GM21390 (cell line): ENCODE results near the gene PAPPA.

Experiments
- ATAC-seq: cut with Tn5 transposase; IDR thresholded peaks from one replicate; pipeline ENCODE4 v1.9.1; 2021; ENCODE audit not compliant: unreplicated experiment

Gene PAPPA

DNA sequence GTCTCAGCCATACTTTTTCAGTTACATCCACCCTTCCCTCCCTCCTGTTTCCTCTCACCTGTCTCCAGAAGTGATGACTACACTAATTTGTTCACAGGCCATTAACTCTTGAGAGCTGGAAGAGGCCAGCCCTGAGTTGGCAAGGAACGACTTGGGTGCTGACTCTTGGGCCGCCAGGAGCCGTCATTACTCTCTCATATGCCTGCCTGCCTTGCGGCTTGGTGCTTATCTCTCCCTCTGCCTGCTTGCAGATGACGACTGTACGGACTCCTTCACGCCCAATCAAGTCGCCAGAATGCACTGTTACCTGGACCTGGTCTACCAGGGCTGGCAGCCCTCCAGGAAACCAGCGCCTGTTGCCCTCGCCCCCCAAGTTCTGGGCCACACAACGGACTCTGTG, 66.1 kb downstream of the PAPPA start:
- no peak for ATAC-seq

DNA sequence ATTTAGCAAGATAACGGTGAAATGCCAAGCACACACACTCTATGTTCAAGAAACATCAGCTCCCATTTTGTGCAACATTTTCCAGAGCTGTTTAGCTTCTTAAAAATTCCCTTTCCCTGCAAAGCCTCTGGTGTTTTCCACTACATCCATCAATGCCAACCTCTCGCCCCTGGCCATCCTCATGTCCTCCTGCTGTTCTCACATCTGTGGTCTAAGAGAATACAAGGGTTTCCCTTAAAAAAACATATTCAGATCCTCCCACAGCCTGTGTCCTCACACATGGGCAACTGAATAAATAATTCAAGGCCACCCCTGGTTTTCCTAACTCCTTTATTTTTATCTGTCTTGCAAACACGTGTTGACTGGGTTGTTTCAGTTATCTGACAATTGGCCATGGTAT, 70.3 kb downstream of the PAPPA start:
- ATAC-seq = no peak

DNA sequence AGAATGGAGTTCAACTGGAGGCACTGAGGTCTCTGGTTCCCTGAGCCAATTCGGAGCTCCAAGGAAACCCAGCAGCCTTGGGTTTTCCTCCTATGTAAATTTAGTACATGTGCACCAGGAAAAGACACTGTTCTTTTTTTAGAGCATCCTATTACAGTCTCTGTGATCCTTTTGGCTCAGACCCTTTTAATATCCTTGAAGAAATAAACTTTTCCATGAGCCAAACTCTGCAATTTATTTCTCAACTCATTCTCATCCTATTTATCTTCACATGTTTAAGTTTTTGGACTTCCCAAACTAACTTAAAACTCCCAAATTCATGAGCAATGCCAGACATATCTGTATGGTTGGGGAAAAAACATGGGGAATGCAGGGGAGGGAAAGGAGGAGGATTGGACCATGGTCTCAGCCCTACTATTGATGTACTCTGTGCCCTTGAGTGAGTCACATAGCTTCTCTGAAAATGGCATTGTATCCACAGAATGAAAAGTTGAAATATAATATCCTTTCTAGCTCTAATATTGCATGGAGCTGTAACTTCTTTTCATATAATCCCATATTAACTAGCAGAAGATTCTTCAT, 76.6 kb downstream of the PAPPA start:
- ATAC-seq = no peak

DNA sequence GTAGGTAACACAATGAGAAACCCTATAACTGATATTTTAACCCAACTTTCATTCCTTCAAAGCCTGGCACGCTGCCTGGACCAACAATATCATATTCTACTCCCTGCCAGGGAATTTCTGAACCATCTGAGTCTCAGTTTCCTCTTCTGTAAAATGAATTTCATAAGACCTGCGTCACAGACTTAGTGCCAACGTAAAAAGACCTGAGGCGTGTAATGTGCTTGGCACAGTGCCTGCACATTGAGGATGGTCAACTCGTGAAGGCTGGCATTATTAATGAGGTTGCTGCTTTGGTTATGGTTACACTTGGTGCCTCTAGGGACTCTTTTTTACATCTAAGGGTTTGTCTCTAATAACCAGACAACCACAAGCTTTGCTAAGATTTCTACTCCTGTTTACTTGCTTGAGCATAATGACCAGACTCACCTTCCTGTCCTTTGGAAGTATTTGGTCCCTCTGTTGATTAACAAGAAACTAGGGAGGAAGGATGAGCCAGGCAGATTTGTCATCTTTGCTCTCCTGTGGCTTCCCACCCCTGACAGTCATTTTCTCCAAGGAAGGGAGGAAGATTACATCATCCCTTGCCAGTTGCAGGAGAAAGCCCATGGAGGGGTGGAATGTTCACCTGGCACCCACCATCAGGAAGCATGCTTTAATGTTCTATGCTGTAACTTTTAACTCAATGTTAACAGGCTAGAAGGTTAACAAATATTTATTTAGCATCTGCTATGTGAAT, 79.0 kb downstream of the PAPPA start:
- no peak for ATAC-seq

DNA sequence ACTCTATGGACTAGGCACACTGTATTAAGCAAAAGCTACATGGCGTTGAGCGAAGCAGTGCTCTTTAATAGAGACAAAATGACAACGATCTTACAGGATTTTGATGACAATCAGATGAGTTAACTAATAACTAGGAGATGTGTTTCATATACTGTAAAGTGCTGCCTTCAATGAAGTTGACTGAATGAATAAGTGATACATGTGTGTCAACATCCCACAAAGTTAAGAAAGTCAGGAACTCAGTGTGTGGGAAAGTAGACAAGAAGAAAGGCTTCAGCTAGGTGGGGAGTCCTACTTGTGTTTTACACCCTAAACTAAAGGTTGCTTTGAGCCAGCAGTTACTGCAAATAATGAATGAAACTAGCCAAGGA, 79.6 kb downstream of the PAPPA start:
- ATAC-seq = no peak

DNA sequence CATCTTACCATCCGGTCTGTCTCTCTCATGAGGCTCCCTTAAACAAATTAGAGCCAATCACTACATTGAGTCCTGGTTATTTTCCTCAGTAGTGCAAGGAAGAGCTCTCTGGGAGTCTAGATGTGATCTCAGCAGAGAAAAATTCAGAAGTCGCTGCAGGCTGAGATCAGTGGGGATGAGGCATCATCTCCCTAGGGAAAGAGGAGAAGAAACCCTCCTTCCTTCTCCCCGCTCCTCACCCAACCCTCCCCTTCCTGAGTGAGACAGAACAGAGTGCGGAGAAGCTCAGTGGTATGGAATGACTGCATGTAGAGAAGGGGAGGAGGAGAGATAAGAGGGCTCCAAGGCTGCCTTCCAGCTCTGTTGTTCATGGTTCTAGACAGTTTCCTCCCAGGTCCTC, 80.5 kb downstream of the PAPPA start:
- ATAC-seq = no peak

DNA sequence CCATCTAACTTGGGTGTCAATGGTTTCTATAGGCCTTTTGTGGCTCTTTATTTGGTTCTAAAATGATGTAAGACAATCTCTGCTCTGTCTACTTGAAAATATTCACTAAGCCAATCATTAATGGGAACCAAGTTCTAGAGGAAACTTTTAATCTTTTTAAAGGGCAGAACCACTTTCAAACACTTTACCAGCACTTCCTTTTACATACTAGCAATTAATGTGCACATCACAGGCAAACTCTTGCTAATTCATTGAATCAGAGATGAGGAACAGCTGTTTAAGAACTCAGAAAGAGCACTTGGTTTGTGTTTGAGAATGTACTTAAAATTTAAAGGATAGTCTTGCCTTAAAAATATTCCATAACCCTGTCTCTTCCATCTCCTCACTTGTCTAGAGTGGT, 83.4 kb downstream of the PAPPA start:
- ATAC-seq = no peak

DNA sequence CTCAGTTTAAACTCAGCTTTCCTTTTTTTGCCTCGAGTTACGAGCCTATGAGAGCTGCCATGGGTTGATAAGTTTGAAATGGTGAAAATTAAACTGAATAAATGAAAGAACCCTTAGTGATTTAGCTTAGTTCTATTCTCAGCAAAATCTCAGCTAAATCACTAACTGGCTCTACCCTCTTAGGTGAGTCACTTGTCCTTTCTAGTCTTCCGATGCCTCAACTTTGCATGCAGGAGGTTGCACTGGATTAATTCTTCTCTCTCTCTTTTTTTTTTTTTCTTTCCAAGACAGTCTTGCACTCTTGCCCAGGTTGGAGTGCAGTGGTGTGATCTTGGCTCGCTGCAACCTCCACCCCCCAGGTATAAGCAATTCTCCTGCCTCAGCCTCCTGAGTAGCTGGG, 83.9 kb downstream of the PAPPA start:
- ATAC-seq = no peak

DNA sequence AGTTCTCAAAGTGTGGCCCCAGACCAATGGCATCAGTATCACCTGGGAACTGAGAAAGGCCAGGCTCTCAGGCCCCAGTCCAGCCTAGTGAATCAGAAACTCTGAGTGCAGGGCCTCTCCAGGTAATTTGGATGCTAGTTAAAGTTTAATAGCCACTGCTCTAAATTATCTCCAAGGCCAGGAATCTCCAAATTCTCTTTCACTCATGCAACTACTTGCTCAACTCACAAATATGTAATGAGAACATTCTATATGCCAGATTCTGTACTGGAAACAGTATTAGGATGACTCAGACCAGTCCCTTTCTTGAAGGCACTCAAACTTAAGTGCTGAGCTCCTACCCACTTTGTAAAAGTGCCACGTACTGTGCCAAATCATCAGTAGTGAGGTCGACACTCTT, 84.6 kb downstream of the PAPPA start:
- no peak for ATAC-seq

DNA sequence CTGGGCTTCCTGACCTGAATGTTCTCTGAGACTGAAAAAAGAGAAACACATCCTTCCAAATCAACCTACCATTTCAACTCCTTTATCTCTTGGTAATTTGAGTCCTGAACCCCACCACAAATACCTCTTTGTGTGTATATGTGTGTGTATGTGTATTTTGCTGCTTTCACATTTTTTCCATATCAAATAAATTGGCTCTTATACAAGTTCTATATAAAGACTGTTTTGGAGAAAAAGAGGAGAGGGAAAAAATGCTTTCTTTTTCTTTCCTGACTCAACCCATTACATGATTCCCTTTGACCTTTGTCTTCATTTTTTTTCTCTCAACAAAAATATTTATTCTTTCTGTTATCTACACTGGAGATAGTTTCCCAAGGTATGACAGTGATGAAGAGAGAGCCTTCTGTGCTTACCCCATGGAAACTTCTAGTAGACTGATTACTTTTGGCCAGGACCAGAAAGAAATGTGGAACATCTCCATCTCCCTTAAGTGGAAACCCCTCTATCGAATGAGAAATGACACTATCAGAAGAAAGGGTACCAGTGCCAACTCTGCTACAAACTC, 85.3 kb downstream of the PAPPA start:
- no peak for ATAC-seq

DNA sequence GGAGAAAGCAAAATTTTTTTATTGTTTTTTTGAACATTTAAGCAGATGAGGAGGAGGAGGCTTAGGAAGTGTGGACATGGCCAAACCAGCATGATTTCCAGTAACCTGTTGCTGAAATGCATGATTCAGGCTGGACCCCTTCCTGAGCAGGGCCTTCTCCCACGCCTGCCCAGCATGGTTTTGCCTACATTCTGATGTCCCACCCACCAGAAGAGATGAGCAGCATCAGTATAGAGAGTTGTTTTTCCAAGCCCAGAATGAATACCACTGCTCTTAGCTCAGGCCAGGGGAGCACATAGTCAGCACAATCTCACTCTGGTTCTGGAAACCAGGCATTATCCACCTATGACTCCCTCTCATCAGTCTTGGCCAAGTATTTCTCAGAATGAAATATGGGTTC, 90.1 kb downstream of the PAPPA start:
- ATAC-seq = no peak

DNA sequence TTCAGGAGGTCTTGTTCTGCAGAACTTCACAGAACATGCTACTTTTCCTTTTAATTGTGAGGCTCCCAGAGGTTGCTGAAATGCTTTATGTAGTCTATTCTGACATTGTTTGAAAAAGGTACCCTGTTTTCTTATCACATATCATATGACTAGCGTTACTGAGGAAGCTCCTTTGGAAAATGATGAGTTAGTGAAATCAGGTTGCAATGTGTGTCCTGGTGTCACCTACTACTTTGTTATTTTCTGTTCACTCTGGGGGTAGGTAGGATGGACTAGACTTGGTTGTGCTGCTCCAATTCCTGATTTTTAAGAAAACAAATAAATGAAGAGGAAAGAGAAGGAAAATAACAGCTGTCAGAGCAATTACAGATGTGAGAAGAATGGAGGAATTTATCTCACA, 93.7 kb downstream of the PAPPA start:
- ATAC-seq = no peak

DNA sequence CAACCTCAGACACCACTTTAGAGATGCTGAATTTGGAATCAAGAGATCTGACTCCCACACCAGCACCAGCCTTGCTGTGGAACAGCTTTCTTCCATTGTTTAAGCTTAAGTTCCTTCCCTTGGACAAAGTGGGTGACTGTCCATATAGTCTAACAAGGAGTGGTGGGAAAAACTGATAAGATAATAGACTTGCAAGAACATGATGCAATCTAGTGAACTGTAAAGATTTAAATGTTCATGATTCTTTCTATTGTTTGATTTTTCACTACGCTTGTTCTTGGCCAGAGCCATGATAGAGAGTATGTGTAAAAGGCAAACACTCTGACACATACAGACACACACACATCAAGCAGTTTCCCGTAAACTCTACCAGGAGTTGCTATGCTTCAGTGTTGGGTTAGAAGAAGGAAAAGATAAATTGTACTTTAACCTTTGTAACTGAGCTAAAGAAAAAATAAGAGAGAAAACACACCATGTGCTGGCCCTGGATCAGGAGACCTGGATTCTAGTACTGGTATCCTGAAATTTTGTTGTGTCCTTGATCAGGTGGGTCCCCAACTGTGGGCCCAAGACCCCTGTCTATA, 94.3 kb downstream of the PAPPA start:
- ATAC-seq = no peak

DNA sequence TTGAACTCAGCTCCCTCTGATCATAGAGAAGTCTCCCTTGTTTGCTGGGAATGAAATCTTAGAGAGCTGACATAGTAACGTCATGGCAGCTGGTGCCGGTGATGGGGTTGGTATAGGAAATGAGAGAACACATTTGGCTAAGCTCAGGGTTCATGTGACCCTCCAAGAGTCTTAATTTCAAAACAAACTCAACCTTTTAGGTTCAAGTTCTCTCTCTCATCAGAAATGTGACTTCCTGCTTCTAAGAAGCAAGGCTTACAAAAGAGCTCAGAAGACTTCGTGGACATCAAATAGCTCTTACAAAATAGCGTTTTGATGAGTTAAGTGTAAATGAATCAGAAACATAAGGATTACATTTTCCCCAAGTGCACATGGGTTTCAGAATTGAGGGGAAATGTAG, 97.3 kb downstream of the PAPPA start:
- ATAC-seq = no peak

DNA sequence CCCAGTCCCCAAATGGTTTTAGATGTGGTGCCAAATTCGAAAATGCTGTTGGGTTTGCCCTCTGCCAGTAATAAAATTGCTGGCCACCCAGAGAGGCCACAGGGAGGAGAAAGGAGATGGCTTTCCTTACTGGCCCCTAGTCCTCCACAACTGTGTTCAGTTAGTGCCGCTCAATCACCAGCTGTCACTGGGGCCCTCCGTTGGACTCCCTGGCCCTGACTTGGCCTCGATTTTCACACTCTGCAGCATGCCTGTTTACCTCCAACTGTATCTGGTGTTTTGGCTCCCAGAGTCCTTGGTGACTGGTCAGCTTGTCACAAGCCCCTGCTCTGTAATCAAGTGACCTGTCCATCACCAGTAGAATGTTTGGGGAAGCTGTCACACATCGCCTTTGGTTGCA, 97.8 kb downstream of the PAPPA start:
- ATAC-seq = no peak

DNA sequence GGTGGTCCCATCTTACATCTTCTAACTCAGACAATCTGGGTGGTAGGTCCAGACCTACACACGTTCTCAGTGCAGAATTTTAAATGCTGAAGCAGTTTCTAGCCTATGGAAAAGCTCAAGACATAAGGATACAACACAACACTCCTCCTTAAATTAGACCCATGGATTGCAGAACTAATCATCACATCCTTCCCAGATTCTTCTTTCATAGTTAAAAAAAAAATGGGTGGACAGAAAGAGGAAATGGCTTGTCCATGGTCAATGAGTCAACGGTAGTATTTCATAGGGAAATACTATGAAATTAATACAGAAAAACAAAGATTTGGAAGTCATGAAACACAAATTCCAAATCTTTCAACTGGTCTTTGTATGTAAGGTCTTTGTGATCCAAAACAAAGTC, 106.9 kb downstream of the PAPPA start:
- no peak for ATAC-seq

DNA sequence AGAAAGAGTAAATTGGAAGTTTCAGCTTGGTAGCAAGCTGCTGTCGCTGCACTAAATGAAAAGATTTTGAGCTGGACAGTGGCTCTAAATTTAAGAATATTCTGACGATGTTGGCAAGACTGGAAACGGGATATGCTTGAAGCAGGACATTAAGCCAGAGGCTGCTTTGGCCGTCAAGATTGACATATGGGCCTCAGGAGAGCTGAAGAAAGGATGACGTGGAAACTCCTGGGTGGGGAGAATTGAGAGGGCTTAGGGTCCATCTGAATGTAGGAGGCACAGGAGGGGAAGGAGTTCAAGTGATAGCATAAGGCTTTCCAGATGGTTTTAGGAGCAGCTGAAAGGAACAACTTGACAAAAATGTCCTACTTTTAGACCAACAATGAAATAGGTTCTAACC, 108.9 kb downstream of the PAPPA start:
- ATAC-seq = no peak

DNA sequence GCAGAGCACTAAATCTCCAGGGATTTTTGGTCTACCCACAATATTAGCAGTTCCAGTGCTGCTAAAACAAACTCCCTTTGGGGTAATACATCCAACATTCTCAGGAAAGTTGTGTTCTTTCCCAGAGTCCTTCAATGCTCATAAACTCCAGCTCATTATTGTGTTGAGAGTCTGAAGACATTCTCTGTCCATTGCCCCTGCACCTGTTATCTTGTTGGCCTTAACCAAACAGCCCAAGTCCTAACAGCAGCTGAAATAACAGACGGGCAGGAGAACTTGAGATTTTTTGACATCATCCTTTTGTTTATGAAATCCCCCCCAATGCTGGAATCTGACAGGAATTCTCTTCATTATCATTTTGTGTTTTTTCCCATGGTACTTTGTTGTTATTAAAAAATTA, 110.8 kb downstream of the PAPPA start:
- no peak for ATAC-seq

DNA sequence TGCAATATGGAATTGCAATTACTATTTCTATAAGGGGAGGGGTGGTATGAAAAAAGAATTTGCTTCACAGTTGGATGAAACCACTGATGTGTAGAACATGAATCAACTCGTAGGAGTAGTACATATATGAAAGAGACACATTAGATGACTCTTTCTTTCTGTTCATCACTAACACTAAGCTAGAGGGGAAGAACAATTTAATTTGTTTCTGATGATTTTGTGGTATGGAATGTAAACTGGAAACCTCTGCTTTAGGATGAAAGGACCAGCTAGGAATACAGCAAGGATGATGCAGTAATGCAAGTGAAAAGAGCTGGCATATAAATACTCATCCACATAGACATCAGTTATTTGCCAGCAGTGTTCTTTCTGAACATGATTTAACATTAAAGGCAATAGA, 113.4 kb downstream of the PAPPA start:
- no peak for ATAC-seq

DNA sequence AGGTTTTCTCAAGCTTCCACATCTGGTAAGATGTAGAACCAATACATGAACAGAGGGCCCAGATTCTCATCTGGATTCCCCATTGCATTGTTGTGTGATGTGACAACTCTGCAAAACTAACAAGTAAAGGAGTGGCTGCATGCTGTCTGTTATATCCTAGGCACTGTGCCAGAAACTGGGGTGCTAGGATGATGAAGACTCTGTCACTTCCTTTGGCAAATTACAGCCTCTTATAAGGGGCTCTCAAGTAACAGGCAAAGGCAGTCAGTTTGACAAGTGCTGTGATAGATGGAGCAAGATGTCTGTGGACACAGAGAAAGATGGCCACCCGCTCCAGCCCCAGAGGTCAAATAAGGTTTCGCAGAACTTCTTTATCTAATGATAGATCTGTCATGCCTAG, 115.7 kb downstream of the PAPPA start:
- ATAC-seq = no peak

DNA sequence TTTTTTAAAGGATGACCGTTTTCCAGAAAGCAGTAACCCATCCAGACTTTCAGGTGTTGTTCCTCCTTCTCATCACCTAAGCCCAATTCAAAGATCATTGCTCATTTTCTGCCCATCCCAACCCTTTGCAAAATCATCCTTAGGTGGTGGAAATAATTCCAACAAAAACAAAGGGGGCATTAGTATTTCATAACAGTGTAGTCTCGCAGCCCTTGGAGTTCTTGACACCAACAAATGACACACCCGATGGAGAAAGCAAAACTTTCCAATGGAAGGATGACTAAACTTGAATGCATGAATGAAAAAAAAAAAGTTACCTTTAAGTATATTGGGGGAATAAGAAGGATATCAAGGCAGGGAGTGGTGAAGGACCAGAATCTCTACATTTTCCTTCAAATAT, 117.0 kb downstream of the PAPPA start:
- ATAC-seq = no peak

DNA sequence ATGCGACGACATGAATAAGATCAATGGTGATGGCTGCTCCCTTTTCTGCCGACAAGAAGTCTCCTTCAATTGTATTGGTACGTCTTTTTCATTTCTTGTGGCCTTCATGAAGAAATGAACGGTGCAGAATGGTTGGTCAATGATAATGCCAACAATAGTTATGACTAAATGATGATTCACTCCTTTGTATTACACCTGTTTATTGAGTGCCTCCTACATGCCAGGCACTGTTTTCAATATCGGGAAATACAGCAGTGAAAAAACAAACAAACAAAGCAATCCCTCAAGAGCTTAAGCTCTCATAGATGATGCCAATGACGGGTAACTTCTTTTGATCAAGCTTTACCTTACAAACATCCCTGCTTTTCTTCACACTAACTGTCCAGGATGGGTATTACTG, 117.7 kb downstream of the PAPPA start:
- ATAC-seq = no peak

DNA sequence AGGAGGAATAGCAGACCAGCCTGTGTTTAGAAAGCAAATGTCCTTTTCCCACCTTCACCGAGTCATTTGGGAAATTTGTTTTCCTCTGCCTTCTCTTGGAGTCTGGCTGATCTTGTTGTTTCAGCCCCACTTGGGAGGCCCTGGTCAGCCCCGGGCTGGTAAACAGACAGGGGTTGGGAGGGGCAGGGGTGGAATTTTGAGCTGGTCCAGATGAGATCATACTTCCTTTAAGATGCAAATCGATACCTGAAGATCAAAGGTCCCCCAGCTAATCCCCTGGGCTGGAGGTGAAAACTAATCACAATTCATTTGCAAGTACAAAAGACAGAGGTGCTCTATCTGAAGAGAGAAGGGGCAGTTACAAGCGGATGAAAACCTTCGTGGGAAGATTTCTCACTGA, 118.4 kb downstream of the PAPPA start:
- no peak for ATAC-seq
